MM.1S (cell line): ENCODE data around the gene AGK.

ENCODE experiments used
- DNase-seq: peaks from one replicate; pipeline ENCODE4 v3.0.0-alpha.2; 2015
- H2AFZ ChIP-seq: fragments of 300-600 bp; sonication (generic); 2 replicates; pipeline ENCODE4 v1.6.0; 2016; ENCODE audit warnings: antibody characterized with exemption, low read length
- H3F3A ChIP-seq: fragments of 300-600 bp; sonication (generic); 2 replicates; pipeline ENCODE4 v1.6.1; 2016; ENCODE audit warnings: mild to moderate bottlenecking, antibody characterized with exemption, low read length, moderate library complexity, mixed read lengths; ENCODE audit not compliant: insufficient read depth
- H3K27ac ChIP-seq: fragments of 300-600 bp; sonication (generic); 2 replicates; pipeline ENCODE4 v1.5.1; 2016; ENCODE audit warnings: mild to moderate bottlenecking, low read length
- H3K27me3 ChIP-seq: fragments of 300-600 bp; sonication (generic); replicated peaks from 2 replicates; pipeline ENCODE4 v1.6.0; 2016; ENCODE audit warnings: low read length; ENCODE audit not compliant: insufficient read depth
- H3K36me3 ChIP-seq: fragments of 300-600 bp; sonication (generic); replicated peaks from 2 replicates; pipeline ENCODE4 v1.6.1; 2016; ENCODE audit warnings: mild to moderate bottlenecking, low read length, mixed read lengths; ENCODE audit not compliant: insufficient read depth
- H3K4me1 ChIP-seq: fragments of 300-600 bp; sonication (generic); 2 replicates; pipeline ENCODE4 v1.6.1; 2016; ENCODE audit warnings: low read length, mixed read lengths
- H3K4me2 ChIP-seq: fragments of 300-600 bp; sonication (generic); 2 replicates; pipeline ENCODE4 v1.6.0; 2016; ENCODE audit warnings: low read depth, low read length
- H3K4me3 ChIP-seq: fragments of 300-600 bp; sonication (generic); 2 replicates; pipeline ENCODE4 v1.5.1; 2016; ENCODE audit warnings: low read length, mixed read lengths
- H3K79me2 ChIP-seq: fragments of 300-600 bp; sonication (generic); 2 replicates; pipeline ENCODE4 v1.6.1; 2016; ENCODE audit warnings: mixed run types, low read length, mixed read lengths
- H3K9ac ChIP-seq: fragments of 300-600 bp; sonication (generic); 2 replicates; pipeline ENCODE4 v1.6.1; 2016; ENCODE audit warnings: low read length, mixed read lengths
- H3K9me2 ChIP-seq: fragments of 300-600 bp; sonication (generic); replicated peaks from 2 replicates; pipeline ENCODE4 v1.6.1; 2016; ENCODE audit warnings: mild to moderate bottlenecking, low read length, mixed read lengths; ENCODE audit not compliant: insufficient read depth
- H3K9me3 ChIP-seq: fragments of 300-600 bp; sonication (generic); replicated peaks from 2 replicates; pipeline ENCODE4 v1.6.1; 2016; ENCODE audit warnings: mild to moderate bottlenecking, low read length, mixed read lengths; ENCODE audit not compliant: insufficient read depth
- H4K20me1 ChIP-seq: fragments of 300-600 bp; sonication (generic); 2 replicates; pipeline ENCODE4 v1.6.1; 2016; ENCODE audit warnings: mild to moderate bottlenecking, low read length, moderate library complexity, mixed read lengths; ENCODE audit not compliant: insufficient read depth
- EZH2 ChIP-seq: fragments of 300-600 bp; sonication (generic); optimal IDR thresholded peaks from 2 replicates; pipeline ENCODE3; 2017; ENCODE audit warnings: low read depth, mild to moderate bottlenecking, antibody characterized with exemption, low read length, mixed read lengths
- EZH2phosphoT487 ChIP-seq: fragments of 300-600 bp; sonication (generic); IDR thresholded peaks from 2 replicates; pipeline ENCODE4 v1.6.1; 2018; ENCODE audit warnings: antibody characterized with exemption, low read length
- TF ChIP-seq, protein P1 (sequence below): fragments of 300-600 bp; sonication (generic); IDR thresholded peaks from 2 replicates; pipeline ENCODE4 v1.5.1; 2016; ENCODE audit warnings: antibody characterized with exemption, low read length, mixed read lengths

Gene AGK

GRCh38 chr7:141515941-141516340 lies 35.3 kb upstream of the AGK start:
- Histone ChIP-seq H2AFZ (no peak overlapping the region), H3K9ac (no peak overlapping the region), H3F3A (peaks cover 19% of the 10 kb centered on the region), H3K4me2 (no peak overlapping the region), H3K4me1 (peaks cover 22% of the 10 kb centered on the region), H3K27ac (no peak overlapping the region), H3K79me2 (no peaks in the 10 kb centered on the region), H3K27me3 (no peaks in the 10 kb centered on the region), H3K9me3 (no peaks in the 10 kb centered on the region), H3K4me3 (no peak overlapping the region), H4K20me1 (no peaks in the 10 kb centered on the region), H3K36me3 (no peaks in the 10 kb centered on the region), H3K9me2 (no peaks in the 10 kb centered on the region)
- TF ChIP-seq, protein P1, sequence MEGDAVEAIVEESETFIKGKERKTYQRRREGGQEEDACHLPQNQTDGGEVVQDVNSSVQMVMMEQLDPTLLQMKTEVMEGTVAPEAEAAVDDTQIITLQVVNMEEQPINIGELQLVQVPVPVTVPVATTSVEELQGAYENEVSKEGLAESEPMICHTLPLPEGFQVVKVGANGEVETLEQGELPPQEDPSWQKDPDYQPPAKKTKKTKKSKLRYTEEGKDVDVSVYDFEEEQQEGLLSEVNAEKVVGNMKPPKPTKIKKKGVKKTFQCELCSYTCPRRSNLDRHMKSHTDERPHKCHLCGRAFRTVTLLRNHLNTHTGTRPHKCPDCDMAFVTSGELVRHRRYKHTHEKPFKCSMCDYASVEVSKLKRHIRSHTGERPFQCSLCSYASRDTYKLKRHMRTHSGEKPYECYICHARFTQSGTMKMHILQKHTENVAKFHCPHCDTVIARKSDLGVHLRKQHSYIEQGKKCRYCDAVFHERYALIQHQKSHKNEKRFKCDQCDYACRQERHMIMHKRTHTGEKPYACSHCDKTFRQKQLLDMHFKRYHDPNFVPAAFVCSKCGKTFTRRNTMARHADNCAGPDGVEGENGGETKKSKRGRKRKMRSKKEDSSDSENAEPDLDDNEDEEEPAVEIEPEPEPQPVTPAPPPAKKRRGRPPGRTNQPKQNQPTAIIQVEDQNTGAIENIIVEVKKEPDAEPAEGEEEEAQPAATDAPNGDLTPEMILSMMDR, result no peak
- TF ChIP-seq EZH2phosphoT487, result no peak
- TF ChIP-seq EZH2, result no peak
- no peak for DNase-seq

DNA sequence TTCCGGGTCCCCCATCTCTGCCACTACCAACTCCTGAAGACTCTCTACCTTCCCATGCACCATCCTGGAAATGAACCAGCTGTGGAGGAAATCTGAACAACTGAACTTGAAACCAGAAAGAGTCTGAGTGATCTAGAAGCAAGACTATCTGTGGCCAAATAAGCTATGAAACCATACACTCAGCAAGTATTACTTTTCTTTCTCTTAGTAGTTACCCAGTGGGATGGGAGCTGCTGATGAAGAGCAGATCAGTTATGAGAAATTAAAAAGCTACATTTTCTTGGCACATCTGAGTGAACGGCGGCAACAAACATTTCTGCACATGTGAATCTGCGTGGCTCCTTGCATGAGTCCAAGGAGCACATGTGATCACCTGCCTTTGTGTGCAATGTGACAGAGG lies 31.6 kb upstream of the AGK start:
- Histone ChIP-seq H3K27me3 (no peaks in the 10 kb centered on the region), H3K4me3 (0 out of 2 replicates have a peak overlapping the region, but pooled peaks have one; percentile 1), H3K9me2 (no peaks in the 10 kb centered on the region), H3F3A (peaks cover 19% of the 10 kb centered on the region), H3K9ac (no peak overlapping the region; the same call in 1 of the 2 replicates), H3K4me1 (peaks cover 26% of the 10 kb centered on the region), H4K20me1 (no peaks in the 10 kb centered on the region), H3K36me3 (no peaks in the 10 kb centered on the region), H3K27ac (peak overlapping the region; percentile 48; the same call in 1 of the 2 replicates), H2AFZ (no peak overlapping the region), H3K9me3 (no peaks in the 10 kb centered on the region), H3K4me2 (peak overlapping the region; percentile 33), H3K79me2 (no peaks in the 10 kb centered on the region)
- peak; percentile 88 for DNase-seq
- TF ChIP-seq EZH2phosphoT487 (no peak), EZH2 (no peak)
- TF ChIP-seq, protein P1, result no peak

GRCh38 chr7:141522657-141523342 lies 28.4 kb upstream of the AGK start:
- Histone ChIP-seq H3K36me3 (no peaks in the 10 kb centered on the region), H4K20me1 (no peaks in the 10 kb centered on the region), H3K9me3 (no peaks in the 10 kb centered on the region), H3K4me2 (no peak overlapping the region), H3K4me1 (peaks cover 26% of the 10 kb centered on the region), H3K27me3 (no peaks in the 10 kb centered on the region), H3K27ac (no peak overlapping the region), H3K9ac (no peak overlapping the region), H2AFZ (no peak overlapping the region), H3K79me2 (no peaks in the 10 kb centered on the region), H3F3A (peaks cover 19% of the 10 kb centered on the region), H3K4me3 (no peak overlapping the region), H3K9me2 (no peaks in the 10 kb centered on the region)
- TF ChIP-seq EZH2phosphoT487 (no peak), EZH2 (no peak)
- TF ChIP-seq, protein P1, result no peak
- peak; percentile 21 for DNase-seq
